Gastroesophageal sphincter (tissue), 4 donors: ENCODE measurements around the gene CCR9. TPM values are rescaled to one million over a fixed set of nuclear protein-coding genes. Genes with fewer than 3 reads are reported as not detected.

Experiments used
- ATAC-seq: fragments of 150-250 bp; one replicate; pipeline ENCODE4 v1.9.1; 2016; ENCODE audit warnings: mild to moderate bottlenecking, moderate library complexity
- H3K27ac ChIP-seq, 4 donors: fragments of 200-600 bp; sonication (generic) in 3 of 4; 1 replicate in 3 of 4; 2 replicates in 1 of 4; pipeline ENCODE4 v1.5.1; 2016 to 2019
- H3K27me3 ChIP-seq: fragments of 200-600 bp; sonication (generic); one replicate; pipeline ENCODE4 v1.5.1; 2019
- H3K36me3 ChIP-seq, 2 donors: fragments of 200-600 bp; sonication (generic); one replicate each; pipeline ENCODE4 v1.5.1; 2019; ENCODE audit warnings: control low read depth in 1 of 2
- H3K4me1 ChIP-seq, 3 donors: fragments of 200-600 bp; sonication (generic); 1 replicate in 2 of 3; 2 replicates in 1 of 3; pipeline ENCODE4 v1.5.1; 2016 to 2019; ENCODE audit warnings: control low read depth in 2 of 3
- H3K4me3 ChIP-seq, 2 donors: fragments of 200-600 bp; sonication (generic); one replicate each; pipeline ENCODE4 v1.5.1; 2019; ENCODE audit warnings: mild to moderate bottlenecking in 1 of 2, moderate library complexity in 1 of 2
- H3K9me3 ChIP-seq, 3 donors: fragments of 200-600 bp; sonication (generic); one replicate each; pipeline ENCODE4 v1.5.1; 2017 to 2019; ENCODE audit warnings: control low read depth in 2 of 3
- EP300 ChIP-seq: sonication (generic); formaldehyde crosslinking; IDR thresholded peaks from one replicate; pipeline ENCODE4 v1.6.1; 2017; ENCODE audit warnings: antibody characterized with exemption, mild to moderate bottlenecking
- POLR2A ChIP-seq, 2 donors: fragments of 450-650 bp; IDR thresholded peaks; one replicate each; pipeline ENCODE4 v1.6.1; 2017; ENCODE audit warnings: antibody characterized with exemption in 2 of 2, mild to moderate bottlenecking in 2 of 2, moderate library complexity in 1 of 2
- POLR2AphosphoS5 ChIP-seq: sonication (generic); formaldehyde crosslinking; IDR thresholded peaks from one replicate; pipeline ENCODE4 v1.6.1; 2017; ENCODE audit warnings: antibody characterized with exemption
- WGBS, 2 donors: methylation state at CpG; one replicate each; pipeline ENCODE4 v1.1.5; 2018; ENCODE audit warnings: low coverage in 1 of 2; 5-methylcytosine and 5-hydroxymethylcytosine counted together
- total RNA-seq, 4 donors: library from RNA; depleted of rRNA; stranded (reverse); fragments of >200 nt; gene quantifications; one replicate each; pipeline ENCODE4 v1.1.0, GENCODE V29; 2016
- TF ChIP-seq, protein P1 (sequence below), 4 experiments: fragments of 200-600 bp in 2 of 4; fragments of 450-650 bp in 2 of 4; sonication (generic) in 1 of 4; IDR thresholded peaks; one replicate each; pipeline ENCODE4 v1.5.1; 2017 to 2019; ENCODE audit warnings: antibody characterized with exemption in 4 of 4, mild to moderate bottlenecking in 2 of 4, moderate library complexity in 2 of 4

CCR9 gene
- total RNA-seq, 4 donors from 2014 or later, result not detected

DNA sequence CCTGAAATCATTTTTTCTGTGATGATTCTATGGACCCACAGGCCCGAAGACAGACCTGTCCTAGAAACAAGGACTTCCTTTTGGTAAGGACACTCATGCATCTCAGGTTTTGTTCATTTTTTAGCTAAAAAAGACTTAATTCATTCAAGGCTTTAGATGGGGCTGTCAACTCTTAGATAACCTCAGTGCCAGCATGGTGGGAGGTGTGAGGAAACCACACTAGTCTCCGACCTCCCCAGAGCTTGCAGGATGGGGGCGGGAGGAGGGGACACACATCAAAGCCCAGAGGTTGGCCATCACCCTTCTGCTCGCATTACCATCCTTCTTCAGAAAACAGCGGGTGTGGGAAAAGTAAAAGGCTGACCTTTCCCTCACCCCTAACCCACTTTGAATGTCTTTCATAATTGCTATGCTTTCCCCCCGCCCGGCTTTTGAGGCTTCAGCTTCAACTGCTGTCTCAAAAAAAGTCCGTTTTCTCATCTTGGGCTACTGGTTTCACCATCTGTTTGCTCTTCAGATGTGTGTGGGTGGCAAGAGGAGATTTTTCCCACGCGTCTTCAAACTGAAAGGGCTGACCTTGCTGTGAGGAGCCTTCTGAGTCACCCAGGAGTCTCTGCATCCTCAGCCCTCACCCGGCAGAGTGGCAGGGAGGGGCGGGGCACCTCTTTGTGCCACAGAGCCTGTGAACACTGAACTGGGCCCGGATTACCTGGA lies 29.3 kb downstream of the CCR9 start:
- Histone ChIP-seq H3K9me3 (no peaks in the 10 kb centered on the region), H3K27ac (no peak overlapping the region), H3K4me3 (no peak overlapping the region), H3K36me3 (peaks cover 0 to 41% of the 10 kb centered on the region in 2 donors), H3K4me1 (peaks cover 0 to 10% (median 0%) of the 10 kb centered on the region in 3 donors), H3K27me3 (no peaks in the 10 kb centered on the region)
- no peak for ATAC-seq
- TF ChIP-seq EP300 (no peak), POLR2A (IDR thresholded peaks at IDR 0.05) (no peak), POLR2AphosphoS5 (no peak)
- TF ChIP-seq, protein P1, sequence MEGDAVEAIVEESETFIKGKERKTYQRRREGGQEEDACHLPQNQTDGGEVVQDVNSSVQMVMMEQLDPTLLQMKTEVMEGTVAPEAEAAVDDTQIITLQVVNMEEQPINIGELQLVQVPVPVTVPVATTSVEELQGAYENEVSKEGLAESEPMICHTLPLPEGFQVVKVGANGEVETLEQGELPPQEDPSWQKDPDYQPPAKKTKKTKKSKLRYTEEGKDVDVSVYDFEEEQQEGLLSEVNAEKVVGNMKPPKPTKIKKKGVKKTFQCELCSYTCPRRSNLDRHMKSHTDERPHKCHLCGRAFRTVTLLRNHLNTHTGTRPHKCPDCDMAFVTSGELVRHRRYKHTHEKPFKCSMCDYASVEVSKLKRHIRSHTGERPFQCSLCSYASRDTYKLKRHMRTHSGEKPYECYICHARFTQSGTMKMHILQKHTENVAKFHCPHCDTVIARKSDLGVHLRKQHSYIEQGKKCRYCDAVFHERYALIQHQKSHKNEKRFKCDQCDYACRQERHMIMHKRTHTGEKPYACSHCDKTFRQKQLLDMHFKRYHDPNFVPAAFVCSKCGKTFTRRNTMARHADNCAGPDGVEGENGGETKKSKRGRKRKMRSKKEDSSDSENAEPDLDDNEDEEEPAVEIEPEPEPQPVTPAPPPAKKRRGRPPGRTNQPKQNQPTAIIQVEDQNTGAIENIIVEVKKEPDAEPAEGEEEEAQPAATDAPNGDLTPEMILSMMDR (IDR thresholded peaks at IDR 0.05), result no peak
- 17 to 20% methylated on average over 1 to 3 of the region's 13 CpGs for WGBS, 2 donors

DNA sequence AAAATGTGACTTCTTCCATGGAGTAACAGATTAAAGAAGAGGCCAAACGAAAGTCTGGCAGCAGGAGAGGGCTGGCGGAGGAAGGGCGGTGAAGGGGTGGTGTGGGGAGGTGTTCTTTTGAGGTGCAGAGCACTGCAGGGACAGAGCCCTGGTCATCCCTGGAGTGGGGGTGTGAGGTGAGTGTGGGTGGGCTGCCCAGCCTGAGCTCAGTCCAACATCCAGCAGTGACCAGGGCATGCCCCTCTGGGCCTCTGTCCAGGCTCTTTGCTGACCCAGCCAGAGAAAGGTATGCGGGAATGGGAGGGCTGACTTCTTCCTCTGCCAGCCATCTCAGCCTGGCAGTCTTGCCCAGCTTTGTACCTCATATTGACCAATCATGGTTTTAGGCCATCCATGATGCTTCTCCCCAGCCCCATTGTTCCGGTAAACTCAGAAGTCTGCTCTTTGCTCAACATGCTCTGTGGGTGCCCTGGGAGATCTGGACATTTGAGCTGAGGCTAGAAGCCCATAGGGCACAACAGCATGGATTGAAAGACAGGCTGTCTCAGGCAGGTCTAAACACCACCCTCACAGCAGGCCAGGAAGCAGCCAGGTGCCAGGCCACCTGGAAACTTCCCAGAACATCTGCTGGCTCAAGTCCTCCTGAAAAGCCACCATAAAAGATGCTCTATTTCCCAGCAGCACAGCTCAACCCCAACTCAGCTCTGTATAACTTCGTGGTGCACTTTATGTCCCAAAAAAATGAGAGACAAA lies 31.0 kb downstream of the CCR9 start:
- ATAC-seq, result no peak
- Histone ChIP-seq H3K27me3 (no peaks in the 10 kb centered on the region), H3K27ac (no peak overlapping the region), H3K36me3 (peaks cover 0 to 54% of the 10 kb centered on the region in 2 donors), H3K4me3 (no peak overlapping the region), H3K4me1 (peaks cover 0 to 10% (median 0%) of the 10 kb centered on the region in 3 donors), H3K9me3 (no peaks in the 10 kb centered on the region)
- TF ChIP-seq EP300, result no peak
- no peak for TF ChIP-seq POLR2AphosphoS5
- TF ChIP-seq, protein P1 (IDR thresholded peaks at IDR 0.05), result no peak
- no peak for TF ChIP-seq POLR2A (IDR thresholded peaks at IDR 0.05)
- 71 to 77% methylated on average over 3 to 5 of the region's 6 CpGs for WGBS, 2 donors

DNA sequence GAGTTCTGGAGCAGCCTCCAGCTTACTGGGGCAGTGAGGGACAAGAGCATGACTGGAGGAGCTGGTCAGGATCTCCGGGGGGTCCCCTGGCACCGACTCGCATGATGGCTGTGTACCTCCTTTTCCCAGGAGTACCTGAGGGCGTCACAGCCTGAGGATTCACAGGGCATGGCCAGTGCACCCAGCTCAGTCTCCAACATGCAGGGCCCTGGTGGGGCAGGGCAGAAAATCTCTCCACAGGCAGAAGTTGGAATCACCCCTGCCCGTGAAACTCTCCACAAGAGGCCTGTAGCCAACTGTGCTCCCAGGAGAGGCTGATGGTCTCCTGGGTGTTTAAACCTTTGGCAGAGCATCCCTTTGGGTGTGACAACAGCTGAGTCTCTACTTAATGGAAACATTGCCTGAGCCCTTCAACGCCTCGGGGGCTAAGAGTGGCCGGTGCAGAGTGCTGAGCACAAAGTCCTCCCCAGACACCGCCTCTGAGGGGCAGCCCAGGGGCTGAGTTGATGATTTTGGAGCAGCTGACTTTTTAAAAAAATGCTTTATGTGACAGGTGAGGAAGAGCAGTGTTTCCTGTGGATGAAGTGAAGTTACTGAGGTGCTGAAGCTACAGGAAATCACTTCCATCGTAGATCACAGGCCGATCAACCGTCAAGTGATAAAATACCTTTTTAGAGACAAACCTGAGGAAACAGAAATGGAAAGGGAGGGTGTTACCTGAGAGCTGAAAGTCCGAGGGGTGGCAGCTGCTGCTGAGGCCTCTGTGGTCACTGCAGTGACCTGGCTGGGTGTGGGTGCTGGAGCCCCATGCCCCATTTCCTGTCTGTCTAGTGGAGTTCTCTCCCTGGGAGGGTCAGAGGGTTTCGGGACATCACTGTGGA lies 35.1 kb downstream of the CCR9 start:
- 100% methylated on average over 3 of the region's 14 CpGs; no CpG with 5 or more reads in 1 of the 2 donors for WGBS, 2 donors
- no peak for ATAC-seq
- Histone ChIP-seq H3K27me3 (no peaks in the 10 kb centered on the region), H3K36me3 (peaks cover 0 to 89% of the 10 kb centered on the region in 2 donors), H3K27ac (no peak overlapping the region), H3K4me3 (no peak overlapping the region), H3K4me1 (no peaks in the 10 kb centered on the region), H3K9me3 (no peaks in the 10 kb centered on the region)
- TF ChIP-seq EP300 (no peak), POLR2AphosphoS5 (no peak), POLR2A (IDR thresholded peaks at IDR 0.05) (no peak)
- TF ChIP-seq, protein P1 (IDR thresholded peaks at IDR 0.05), result no peak

DNA sequence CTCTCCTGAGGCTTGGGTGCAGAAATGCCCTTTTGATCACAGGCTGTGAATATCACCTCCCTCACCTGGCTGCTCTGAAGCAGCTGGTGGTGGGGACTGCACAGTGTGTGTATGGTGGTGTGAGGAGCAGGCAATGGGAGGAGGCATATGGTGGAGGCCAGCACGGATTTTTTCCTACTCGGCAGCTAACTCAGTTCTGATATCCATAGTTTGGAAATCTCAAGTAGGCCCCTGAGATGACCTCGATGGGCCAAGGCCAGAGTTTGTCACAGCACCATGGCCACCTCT lies 35.6 kb downstream of the CCR9 start:
- Histone ChIP-seq H3K4me1 (no peaks in the 10 kb centered on the region), H3K27ac (no peak overlapping the region), H3K27me3 (no peaks in the 10 kb centered on the region), H3K36me3 (peaks cover 0 to 94% of the 10 kb centered on the region in 2 donors), H3K4me3 (no peak overlapping the region), H3K9me3 (no peaks in the 10 kb centered on the region)
- 83 to 86% methylated on average over 1 to 2 of the region's 3 CpGs for WGBS, 2 donors
- peak; percentile 22 for ATAC-seq
- no peak for TF ChIP-seq EP300
- TF ChIP-seq, protein P1 (IDR thresholded peaks at IDR 0.05), result no peak
